GM19438 (cell line): ENCODE data around the gene SENP1.

Experiments used
- ATAC-seq: cut with Tn5 transposase; IDR thresholded peaks from one replicate; pipeline ENCODE4 v1.9.1; 2021; ENCODE audit warnings: low read depth; ENCODE audit not compliant: unreplicated experiment

SENP1 gene

GRCh38 chr12:48038085-48038484 is 67.8 kb downstream of the SENP1 start:
- ATAC-seq = no peak

GRCh38 chr12:48037267-48037915 is 68.5 kb downstream of the SENP1 start:
- ATAC-seq = no peak

GRCh38 chr12:48036818-48037217 is 69.1 kb downstream of the SENP1 start:
- ATAC-seq = no peak

- ATAC-seq = no peak
Measured at GRCh38 chr12:48034835-48035805, 70.8 kb downstream of the SENP1 start.

- ATAC-seq = no peak
Measured at GRCh38 chr12:48033451-48033850, 72.4 kb downstream of the SENP1 start.

GRCh38 chr12:48032597-48032996 is 73.3 kb downstream of the SENP1 start:
- ATAC-seq = no peak

- ATAC-seq = no peak
Measured at GRCh38 chr12:48031135-48031960, 74.5 kb downstream of the SENP1 start.

- ATAC-seq = no peak
Measured at GRCh38 chr12:48030173-48030650, 75.7 kb downstream of the SENP1 start.

- no peak for ATAC-seq
Measured at GRCh38 chr12:48029491-48030172, 76.2 kb downstream of the SENP1 start.

GRCh38 chr12:48028541-48029431 is 77.1 kb downstream of the SENP1 start:
- no peak for ATAC-seq

GRCh38 chr12:48027183-48028002 is 78.5 kb downstream of the SENP1 start:
- no peak for ATAC-seq

- ATAC-seq = no peak
Measured at GRCh38 chr12:48026060-48026827, 79.6 kb downstream of the SENP1 start.

GRCh38 chr12:48025281-48025680 is 80.6 kb downstream of the SENP1 start:
- no peak for ATAC-seq

GRCh38 chr12:48024735-48025134 is 81.1 kb downstream of the SENP1 start:
- ATAC-seq = no peak

- ATAC-seq = no peak
Measured at GRCh38 chr12:48023386-48023785, 82.5 kb downstream of the SENP1 start.

- no peak for ATAC-seq
Measured at GRCh38 chr12:48022676-48023385, 83.0 kb downstream of the SENP1 start.

GRCh38 chr12:48022180-48022521 is 83.7 kb downstream of the SENP1 start:
- ATAC-seq = no peak
